ENCODE measurements around the gene SPC24.
"Not testable (repeated sequence)": the region's sequence is repeated elsewhere in the genome, so short reads cannot be mapped to it uniquely, and the experiment has no call there.

The SPC24 gene

GRCh38 chr19:11100049-11100448, 55.5 kb downstream of the SPC24 start:
- H3K4me2 ChIP-seq (ENCODE audit: low read depth, low read length, poor library complexity, severe bottlenecking): no peak overlapping the region
- no peak overlapping the region for H3K27ac ChIP-seq (ENCODE audit: low read depth, low read length)
- peaks cover 8% of the 10 kb centered on the region; the same call in 1 of the 2 replicates for H3K36me3 ChIP-seq (ENCODE audit: low read length)
- H3K27me3 ChIP-seq (ENCODE audit: low read length): no peaks in the 10 kb centered on the region
- peaks cover 59% of the 10 kb centered on the region for H3K79me2 ChIP-seq (ENCODE audit: insufficient read depth, low read length)
- no peak overlapping the region for H3K4me3 ChIP-seq (ENCODE audit: insufficient read depth, low read length, poor library complexity, severe bottlenecking)
- H3K9me3 ChIP-seq (ENCODE audit: insufficient read depth, low read length): no peaks in the 10 kb centered on the region
- H3F3A ChIP-seq (ENCODE audit: insufficient read depth): peaks cover 10% of the 10 kb centered on the region; the same call in 1 of the 2 replicates
- TF ChIP-seq, protein P1, sequence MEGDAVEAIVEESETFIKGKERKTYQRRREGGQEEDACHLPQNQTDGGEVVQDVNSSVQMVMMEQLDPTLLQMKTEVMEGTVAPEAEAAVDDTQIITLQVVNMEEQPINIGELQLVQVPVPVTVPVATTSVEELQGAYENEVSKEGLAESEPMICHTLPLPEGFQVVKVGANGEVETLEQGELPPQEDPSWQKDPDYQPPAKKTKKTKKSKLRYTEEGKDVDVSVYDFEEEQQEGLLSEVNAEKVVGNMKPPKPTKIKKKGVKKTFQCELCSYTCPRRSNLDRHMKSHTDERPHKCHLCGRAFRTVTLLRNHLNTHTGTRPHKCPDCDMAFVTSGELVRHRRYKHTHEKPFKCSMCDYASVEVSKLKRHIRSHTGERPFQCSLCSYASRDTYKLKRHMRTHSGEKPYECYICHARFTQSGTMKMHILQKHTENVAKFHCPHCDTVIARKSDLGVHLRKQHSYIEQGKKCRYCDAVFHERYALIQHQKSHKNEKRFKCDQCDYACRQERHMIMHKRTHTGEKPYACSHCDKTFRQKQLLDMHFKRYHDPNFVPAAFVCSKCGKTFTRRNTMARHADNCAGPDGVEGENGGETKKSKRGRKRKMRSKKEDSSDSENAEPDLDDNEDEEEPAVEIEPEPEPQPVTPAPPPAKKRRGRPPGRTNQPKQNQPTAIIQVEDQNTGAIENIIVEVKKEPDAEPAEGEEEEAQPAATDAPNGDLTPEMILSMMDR (IDR thresholded peaks at IDR 0.05; ENCODE audit: insufficient read depth, low read length, poor library complexity, severe bottlenecking): no peak
- no peak for TF ChIP-seq EZH2phosphoT487 (conservative IDR thresholded peaks at IDR 0.05; ENCODE audit: low read length)
- no peak overlapping the region for H3K9ac ChIP-seq (ENCODE audit: low read length)
- no peak overlapping the region for H2AFZ ChIP-seq (ENCODE audit: low read depth, low read length, severe bottlenecking)
- H4K20me1 ChIP-seq (ENCODE audit: low read depth, low read length): peaks cover 13% of the 10 kb centered on the region
- H3K9me2 ChIP-seq (replicated peaks; ENCODE audit: insufficient read depth, low read length): no peaks in the 10 kb centered on the region

DNA sequence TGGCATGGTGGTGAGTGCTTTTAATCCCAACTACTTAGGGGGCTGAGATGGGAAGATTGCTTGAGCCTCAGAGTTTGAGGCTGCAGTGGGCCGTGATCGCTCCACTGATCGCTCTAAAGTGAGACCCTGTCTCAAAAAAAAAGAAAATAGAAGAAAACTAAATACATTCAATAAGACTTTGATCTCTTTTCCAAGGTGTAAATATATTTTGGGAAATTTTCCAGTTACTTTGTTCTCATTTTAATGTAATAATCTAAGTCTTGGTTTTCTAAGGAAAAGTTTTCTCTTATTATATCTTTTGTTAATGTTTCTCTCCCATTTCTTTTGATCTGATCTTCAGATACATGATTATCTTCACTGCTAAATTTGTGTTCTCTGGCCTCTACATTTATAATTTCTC, 56.7 kb downstream of the SPC24 start:
- Histone ChIP-seq H3K4me2 (ENCODE audit: low read depth, low read length, poor library complexity, severe bottlenecking) (no peak overlapping the region), H3F3A (ENCODE audit: insufficient read depth) (peaks cover 10% of the 10 kb centered on the region; the same call in 1 of the 2 replicates), H3K9ac (ENCODE audit: low read length) (no peak overlapping the region), H4K20me1 (ENCODE audit: low read depth, low read length) (peaks cover 20% of the 10 kb centered on the region), H3K27ac (ENCODE audit: low read depth, low read length) (no peak overlapping the region), H3K9me2 (replicated peaks; ENCODE audit: insufficient read depth, low read length) (no peaks in the 10 kb centered on the region), H3K4me3 (ENCODE audit: insufficient read depth, low read length, poor library complexity, severe bottlenecking) (no peak overlapping the region), H2AFZ (ENCODE audit: low read depth, low read length, severe bottlenecking) (no peak overlapping the region), H3K79me2 (ENCODE audit: insufficient read depth, low read length) (peaks cover 71% of the 10 kb centered on the region), H3K9me3 (ENCODE audit: insufficient read depth, low read length) (no peaks in the 10 kb centered on the region), H3K27me3 (ENCODE audit: low read length) (no peaks in the 10 kb centered on the region), H3K36me3 (ENCODE audit: low read length) (peaks cover 8% of the 10 kb centered on the region; the same call in 1 of the 2 replicates)
- TF ChIP-seq, protein P1 (IDR thresholded peaks at IDR 0.05; ENCODE audit: insufficient read depth, low read length, poor library complexity, severe bottlenecking): no peak
- TF ChIP-seq EZH2phosphoT487 (conservative IDR thresholded peaks at IDR 0.05; ENCODE audit: low read length): no peak

GRCh38 chr19:11098327-11098726, 57.3 kb downstream of the SPC24 start:
- H3K9me3 ChIP-seq (ENCODE audit: insufficient read depth, low read length): no peaks in the 10 kb centered on the region
- no peaks in the 10 kb centered on the region for H3K27me3 ChIP-seq (ENCODE audit: low read length)
- no peaks in the 10 kb centered on the region for H3K9me2 ChIP-seq (replicated peaks; ENCODE audit: insufficient read depth, low read length)
- no peak overlapping the region for H3K9ac ChIP-seq (ENCODE audit: low read length)
- H3K79me2 ChIP-seq (ENCODE audit: insufficient read depth, low read length): peaks cover 76% of the 10 kb centered on the region
- H3K4me2 ChIP-seq (ENCODE audit: low read depth, low read length, poor library complexity, severe bottlenecking): no peak overlapping the region
- H3K4me3 ChIP-seq (ENCODE audit: insufficient read depth, low read length, poor library complexity, severe bottlenecking): no peak overlapping the region
- no peak overlapping the region for H3K27ac ChIP-seq (ENCODE audit: low read depth, low read length)
- H2AFZ ChIP-seq (ENCODE audit: low read depth, low read length, severe bottlenecking): no peak overlapping the region
- H3K36me3 ChIP-seq (ENCODE audit: low read length): peaks cover 8% of the 10 kb centered on the region; the same call in 1 of the 2 replicates
- TF ChIP-seq, protein P1 (IDR thresholded peaks at IDR 0.05; ENCODE audit: insufficient read depth, low read length, poor library complexity, severe bottlenecking): no peak
- no peak for TF ChIP-seq EZH2phosphoT487 (conservative IDR thresholded peaks at IDR 0.05; ENCODE audit: low read length)
- peaks cover 25% of the 10 kb centered on the region for H4K20me1 ChIP-seq (ENCODE audit: low read depth, low read length)
- peaks cover 10% of the 10 kb centered on the region; the same call in 1 of the 2 replicates for H3F3A ChIP-seq (ENCODE audit: insufficient read depth)

DNA sequence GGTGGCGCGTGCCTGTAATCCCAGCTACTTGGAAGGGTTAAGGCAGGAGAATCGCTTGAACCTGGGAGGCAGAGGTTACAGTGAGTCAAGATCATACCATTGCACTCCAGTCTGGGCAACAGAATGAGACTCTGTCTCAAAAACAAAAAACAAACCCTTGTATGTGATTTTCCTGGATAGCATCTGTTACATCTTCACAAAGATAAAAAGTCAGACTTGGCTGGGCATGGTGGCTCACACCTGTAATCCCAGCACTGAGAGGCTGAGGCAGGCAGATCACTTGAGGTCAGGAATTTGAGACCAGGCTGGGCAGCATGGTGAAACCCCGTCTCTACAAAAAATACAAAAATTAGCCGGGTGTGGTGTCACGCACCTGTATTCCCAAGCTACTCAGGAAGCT, 58.2 kb downstream of the SPC24 start:
- H3F3A ChIP-seq (ENCODE audit: insufficient read depth): peaks cover 10% of the 10 kb centered on the region; the same call in 1 of the 2 replicates
- not testable (repeated sequence) for H3K36me3 ChIP-seq (ENCODE audit: low read length); H3K9me3 ChIP-seq (ENCODE audit: insufficient read depth, low read length); H3K4me3 ChIP-seq (ENCODE audit: insufficient read depth, low read length, poor library complexity, severe bottlenecking); H3K27ac ChIP-seq (ENCODE audit: low read depth, low read length); H3K9ac ChIP-seq (ENCODE audit: low read length); H3K9me2 ChIP-seq (replicated peaks; ENCODE audit: insufficient read depth, low read length); H3K27me3 ChIP-seq (ENCODE audit: low read length); H3K4me2 ChIP-seq (ENCODE audit: low read depth, low read length, poor library complexity, severe bottlenecking); H2AFZ ChIP-seq (ENCODE audit: low read depth, low read length, severe bottlenecking)
- peaks cover 86% of the 10 kb centered on the region for H3K79me2 ChIP-seq (ENCODE audit: insufficient read depth, low read length)
- H4K20me1 ChIP-seq (ENCODE audit: low read depth, low read length): peaks cover 29% of the 10 kb centered on the region
